ENCODE data around the gene SPRTN.

The SPRTN gene

GRCh38 chr1:231317306-231318014 is 20.6 kb upstream of the SPRTN start:
- H4K20me1 ChIP-seq (ENCODE audit: insufficient read depth) = no peaks in the 10 kb centered on the region
- H2AFZ ChIP-seq (ENCODE audit: low read depth) = no peak overlapping the region
- no peaks in the 10 kb centered on the region for H3K79me2 ChIP-seq (ENCODE audit: insufficient read depth, low read depth)
- no peaks in the 10 kb centered on the region for H3K4me1 ChIP-seq (ENCODE audit: low read depth, poor library complexity, severe bottlenecking)
- H3K27ac ChIP-seq = no peak overlapping the region
- no peaks in the 10 kb centered on the region for H3K27me3 ChIP-seq (ENCODE audit: insufficient read depth, low read depth)
- no peak for TF ChIP-seq CTCF (conservative IDR thresholded peaks at IDR 0.05; ENCODE audit: low read depth, low read length)
- H3K4me3 ChIP-seq (IDR thresholded peaks at IDR 0.05; ENCODE audit: insufficient read depth, low read depth, low read length) = no peak overlapping the region
- no peak overlapping the region for H3K9ac ChIP-seq
- H3K4me2 ChIP-seq = no peak overlapping the region
- no peaks in the 10 kb centered on the region for H3K36me3 ChIP-seq (ENCODE audit: insufficient read depth)

- H4K20me1 ChIP-seq (ENCODE audit: insufficient read depth) = no peaks in the 10 kb centered on the region
- H3K4me1 ChIP-seq (ENCODE audit: low read depth, poor library complexity, severe bottlenecking) = no peaks in the 10 kb centered on the region
- no peak overlapping the region for H3K27ac ChIP-seq
- no peaks in the 10 kb centered on the region for H3K79me2 ChIP-seq (ENCODE audit: insufficient read depth, low read depth)
- no peaks in the 10 kb centered on the region for H3K27me3 ChIP-seq (ENCODE audit: insufficient read depth, low read depth)
- H3K9ac ChIP-seq = no peak overlapping the region
- no peak overlapping the region for H3K4me3 ChIP-seq (IDR thresholded peaks at IDR 0.05; ENCODE audit: insufficient read depth, low read depth, low read length)
- no peak overlapping the region for H3K4me2 ChIP-seq
- TF ChIP-seq CTCF (conservative IDR thresholded peaks at IDR 0.05; ENCODE audit: low read depth, low read length) = no peak
- no peak overlapping the region for H2AFZ ChIP-seq (ENCODE audit: low read depth)
- H3K36me3 ChIP-seq (ENCODE audit: insufficient read depth) = no peaks in the 10 kb centered on the region
Observed at GRCh38 chr1:231318015-231318355, 20.1 kb upstream of the SPRTN start.

GRCh38 chr1:231318568-231318967 is 19.5 kb upstream of the SPRTN start:
- H4K20me1 ChIP-seq (ENCODE audit: insufficient read depth) = no peaks in the 10 kb centered on the region
- no peak overlapping the region for H3K9ac ChIP-seq
- no peak for TF ChIP-seq CTCF (conservative IDR thresholded peaks at IDR 0.05; ENCODE audit: low read depth, low read length)

GRCh38 chr1:231319080-231319479 is 19.0 kb upstream of the SPRTN start:
- no peak overlapping the region for H3K4me3 ChIP-seq (IDR thresholded peaks at IDR 0.05; ENCODE audit: insufficient read depth, low read depth, low read length)
- no peak for TF ChIP-seq CTCF (conservative IDR thresholded peaks at IDR 0.05; ENCODE audit: low read depth, low read length)
- no peak overlapping the region for H3K9ac ChIP-seq
- H3K4me1 ChIP-seq (ENCODE audit: low read depth, poor library complexity, severe bottlenecking) = no peaks in the 10 kb centered on the region
- no peak overlapping the region for H3K27ac ChIP-seq
- H4K20me1 ChIP-seq (ENCODE audit: insufficient read depth) = no peaks in the 10 kb centered on the region
- H2AFZ ChIP-seq (ENCODE audit: low read depth) = no peak overlapping the region
- H3K4me2 ChIP-seq = no peak overlapping the region
- H3K79me2 ChIP-seq (ENCODE audit: insufficient read depth, low read depth) = no peaks in the 10 kb centered on the region
- no peaks in the 10 kb centered on the region for H3K36me3 ChIP-seq (ENCODE audit: insufficient read depth)
- H3K27me3 ChIP-seq (ENCODE audit: insufficient read depth, low read depth) = no peaks in the 10 kb centered on the region

More at GRCh38 chr1:231318568-231318967, 19.5 kb upstream of the SPRTN start:
- no peak overlapping the region for H2AFZ ChIP-seq (ENCODE audit: low read depth)
- no peaks in the 10 kb centered on the region for H3K79me2 ChIP-seq (ENCODE audit: insufficient read depth, low read depth)
- H3K36me3 ChIP-seq (ENCODE audit: insufficient read depth) = no peaks in the 10 kb centered on the region
- no peak overlapping the region for H3K27ac ChIP-seq
- no peaks in the 10 kb centered on the region for H3K27me3 ChIP-seq (ENCODE audit: insufficient read depth, low read depth)
- no peaks in the 10 kb centered on the region for H3K4me1 ChIP-seq (ENCODE audit: low read depth, poor library complexity, severe bottlenecking)
- no peak overlapping the region for H3K4me3 ChIP-seq (IDR thresholded peaks at IDR 0.05; ENCODE audit: insufficient read depth, low read depth, low read length)
- no peak overlapping the region for H3K4me2 ChIP-seq
